IgD-negative memory B cell (primary cell): ENCODE results near the gene GMDS. TPM values are rescaled to one million over a fixed set of nuclear protein-coding genes. Genes with fewer than 3 reads are reported as not detected.

Experiments
- H3K27ac Mint-ChIP-seq, 3 donors: one replicate each; pipeline ENCODE4 v1.8.0; 2020 to 2022; ENCODE audit warnings: mild to moderate bottlenecking in 3 of 3, mixed read lengths in 3 of 3, moderate library complexity in 1 of 3
- H3K27me3 Mint-ChIP-seq: one replicate; pipeline ENCODE4 v1.8.0; 2021; ENCODE audit warnings: mixed read lengths
- H3K36me3 Mint-ChIP-seq: one replicate; pipeline ENCODE4 v1.8.0; 2020; ENCODE audit warnings: mild to moderate bottlenecking, mixed read lengths
- H3K4me1 Mint-ChIP-seq, 3 donors: one replicate each; pipeline ENCODE4 v1.8.0; 2020 to 2022; ENCODE audit warnings: mixed read lengths in 3 of 3, mild to moderate bottlenecking in 1 of 3
- H3K4me3 Mint-ChIP-seq, 4 donors: one replicate each; pipeline ENCODE4 v1.8.0; 2020 to 2022; ENCODE audit warnings: mild to moderate bottlenecking in 4 of 4, mixed read lengths in 4 of 4, moderate library complexity in 3 of 4
- H3K9me3 Mint-ChIP-seq, 3 donors: one replicate each; pipeline ENCODE4 v1.8.0; 2020 to 2021; ENCODE audit warnings: mixed read lengths in 3 of 3, mild to moderate bottlenecking in 1 of 3
- polyA plus RNA-seq: library from polyadenylated mRNA; unstranded; fragments of 300-500 nt; fragmentation: Illumina TruSeq; gene quantifications from one replicate; pipeline ENCODE4 v1.2.3, GENCODE V29; 2021

Gene GMDS
- polyA plus RNA-seq, 1 donor from 2014 or later = 17.0 TPM

- H3K4me1 Mint-ChIP-seq = peaks cover 2 to 8% (median 8%) of the 10 kb centered on the region in 3 donors
- no peaks in the 10 kb centered on the region for H3K9me3 Mint-ChIP-seq
- no peak overlapping the region for H3K27ac Mint-ChIP-seq
- H3K27me3 Mint-ChIP-seq = peaks cover 1% of the 10 kb centered on the region
- no peaks in the 10 kb centered on the region for H3K36me3 Mint-ChIP-seq
- H3K4me3 Mint-ChIP-seq = no peak overlapping the region
These were observed 60.5 kb downstream of the GMDS start for GRCh38 chr6:2184700-2185455.

- peaks cover 1% of the 10 kb centered on the region for H3K27me3 Mint-ChIP-seq
- peaks cover 0 to 3% (median 0%) of the 10 kb centered on the region in 3 donors for H3K9me3 Mint-ChIP-seq
- H3K4me1 Mint-ChIP-seq = peaks cover 2 to 8% (median 3%) of the 10 kb centered on the region in 3 donors
- no peak overlapping the region for H3K27ac Mint-ChIP-seq
- H3K36me3 Mint-ChIP-seq = peaks cover 2% of the 10 kb centered on the region
- no peak overlapping the region for H3K4me3 Mint-ChIP-seq
These were observed 61.7 kb downstream of the GMDS start for GRCh38 chr6:2183752-2184151.

- peaks cover 0 to 5% (median 2%) of the 10 kb centered on the region in 3 donors for H3K9me3 Mint-ChIP-seq
- peaks cover 2 to 8% (median 3%) of the 10 kb centered on the region in 3 donors for H3K4me1 Mint-ChIP-seq
- peaks cover 1% of the 10 kb centered on the region for H3K27me3 Mint-ChIP-seq
- peaks cover 2% of the 10 kb centered on the region for H3K36me3 Mint-ChIP-seq
- H3K4me3 Mint-ChIP-seq = no peak overlapping the region
- no peak overlapping the region for H3K27ac Mint-ChIP-seq
These were observed 62.2 kb downstream of the GMDS start for GRCh38 chr6:2183246-2183645.

GRCh38 chr6:2182251-2182650, 63.2 kb downstream of the GMDS start:
- Mint-ChIP-seq H3K36me3 (peaks cover 2% of the 10 kb centered on the region), H3K27ac (peak overlapping the region in 1 of 3 donors; percentile 3), H3K4me1 (peaks cover 2 to 9% (median 8%) of the 10 kb centered on the region in 3 donors), H3K4me3 (no peak overlapping the region), H3K27me3 (no peaks in the 10 kb centered on the region), H3K9me3 (peaks cover 2 to 13% (median 5%) of the 10 kb centered on the region in 3 donors)

- H3K27me3 Mint-ChIP-seq = no peaks in the 10 kb centered on the region
- no peak overlapping the region for H3K4me3 Mint-ChIP-seq
- no peak overlapping the region for H3K27ac Mint-ChIP-seq
- peaks cover 2 to 13% (median 5%) of the 10 kb centered on the region in 3 donors for H3K9me3 Mint-ChIP-seq
- peaks cover 5% of the 10 kb centered on the region for H3K36me3 Mint-ChIP-seq
- H3K4me1 Mint-ChIP-seq = peaks cover 2 to 9% (median 7%) of the 10 kb centered on the region in 3 donors
These were observed 63.8 kb downstream of the GMDS start for GRCh38 chr6:2181567-2181966.

GRCh38 chr6:2179950-2180349, 65.5 kb downstream of the GMDS start:
- Mint-ChIP-seq H3K27ac (no peak overlapping the region), H3K36me3 (peaks cover 6% of the 10 kb centered on the region), H3K9me3 (peaks cover 2 to 13% (median 5%) of the 10 kb centered on the region in 3 donors), H3K4me1 (peaks cover 2 to 12% (median 9%) of the 10 kb centered on the region in 3 donors), H3K4me3 (no peak overlapping the region), H3K27me3 (no peaks in the 10 kb centered on the region)

- H3K27ac Mint-ChIP-seq = no peak overlapping the region
- peaks cover 6% of the 10 kb centered on the region for H3K36me3 Mint-ChIP-seq
- no peak overlapping the region for H3K4me3 Mint-ChIP-seq
- H3K4me1 Mint-ChIP-seq = peaks cover 2 to 12% (median 9%) of the 10 kb centered on the region in 3 donors
- no peaks in the 10 kb centered on the region for H3K27me3 Mint-ChIP-seq
- peaks cover 2 to 13% (median 5%) of the 10 kb centered on the region in 3 donors for H3K9me3 Mint-ChIP-seq
These were observed 66.2 kb downstream of the GMDS start for GRCh38 chr6:2179241-2179640.

- no peak overlapping the region for H3K27ac Mint-ChIP-seq
- no peaks in the 10 kb centered on the region for H3K27me3 Mint-ChIP-seq
- H3K36me3 Mint-ChIP-seq = peaks cover 6% of the 10 kb centered on the region
- peaks cover 2 to 14% (median 9%) of the 10 kb centered on the region in 3 donors for H3K4me1 Mint-ChIP-seq
- peaks cover 2 to 13% (median 5%) of the 10 kb centered on the region in 3 donors for H3K9me3 Mint-ChIP-seq
- H3K4me3 Mint-ChIP-seq = no peak overlapping the region
These were observed 67.3 kb downstream of the GMDS start for GRCh38 chr6:2178125-2178524.

- Mint-ChIP-seq H3K27ac (no peak overlapping the region), H3K4me1 (peaks cover 5 to 14% (median 14%) of the 10 kb centered on the region in 3 donors), H3K4me3 (no peak overlapping the region), H3K9me3 (peaks cover 2 to 13% (median 5%) of the 10 kb centered on the region in 3 donors), H3K27me3 (no peaks in the 10 kb centered on the region), H3K36me3 (peaks cover 12% of the 10 kb centered on the region)
These were observed 69.6 kb downstream of the GMDS start for GRCh38 chr6:2175825-2176224.

- peaks cover 5 to 14% (median 12%) of the 10 kb centered on the region in 3 donors for H3K4me1 Mint-ChIP-seq
- no peaks in the 10 kb centered on the region for H3K27me3 Mint-ChIP-seq
- peaks cover 1 to 9% (median 5%) of the 10 kb centered on the region in 3 donors for H3K9me3 Mint-ChIP-seq
- H3K27ac Mint-ChIP-seq = no peak overlapping the region
- H3K4me3 Mint-ChIP-seq = no peak overlapping the region
- H3K36me3 Mint-ChIP-seq = peaks cover 10% of the 10 kb centered on the region
These were observed 72.0 kb downstream of the GMDS start for GRCh38 chr6:2173203-2173961.

GRCh38 chr6:2171728-2172127, 73.7 kb downstream of the GMDS start:
- Mint-ChIP-seq H3K4me1 (peaks cover 5 to 11% (median 8%) of the 10 kb centered on the region in 3 donors), H3K4me3 (no peak overlapping the region), H3K9me3 (no peaks in the 10 kb centered on the region), H3K36me3 (peaks cover 9% of the 10 kb centered on the region), H3K27ac (no peak overlapping the region), H3K27me3 (no peaks in the 10 kb centered on the region)

- Mint-ChIP-seq H3K4me1 (peaks cover 5 to 8% (median 5%) of the 10 kb centered on the region in 3 donors), H3K9me3 (peaks cover 0 to 6% (median 2%) of the 10 kb centered on the region in 3 donors), H3K27ac (no peak overlapping the region), H3K36me3 (peaks cover 10% of the 10 kb centered on the region), H3K4me3 (no peak overlapping the region), H3K27me3 (no peaks in the 10 kb centered on the region)
These were observed 76.9 kb downstream of the GMDS start for GRCh38 chr6:2168480-2168879.

- H3K27ac Mint-ChIP-seq = no peak overlapping the region
- H3K36me3 Mint-ChIP-seq = peaks cover 7% of the 10 kb centered on the region
- no peaks in the 10 kb centered on the region for H3K27me3 Mint-ChIP-seq
- H3K4me3 Mint-ChIP-seq = no peak overlapping the region
- H3K4me1 Mint-ChIP-seq = peaks cover 9 to 16% (median 12%) of the 10 kb centered on the region in 3 donors
- H3K9me3 Mint-ChIP-seq = peaks cover 0 to 6% (median 2%) of the 10 kb centered on the region in 3 donors
These were observed 78.7 kb downstream of the GMDS start for GRCh38 chr6:2166717-2167116.

GRCh38 chr6:2165286-2165685, 80.1 kb downstream of the GMDS start:
- H3K27me3 Mint-ChIP-seq = no peaks in the 10 kb centered on the region
- peaks cover 4% of the 10 kb centered on the region for H3K36me3 Mint-ChIP-seq
- no peak overlapping the region for H3K27ac Mint-ChIP-seq
- H3K4me1 Mint-ChIP-seq = peaks cover 6 to 14% (median 6%) of the 10 kb centered on the region in 3 donors
- no peak overlapping the region for H3K4me3 Mint-ChIP-seq
- peaks cover 0 to 6% (median 2%) of the 10 kb centered on the region in 3 donors for H3K9me3 Mint-ChIP-seq

- Mint-ChIP-seq H3K36me3 (peaks cover 4% of the 10 kb centered on the region), H3K4me1 (peaks cover 6 to 14% (median 6%) of the 10 kb centered on the region in 3 donors), H3K9me3 (peaks cover 0 to 6% (median 2%) of the 10 kb centered on the region in 3 donors), H3K27ac (no peak overlapping the region), H3K4me3 (no peak overlapping the region), H3K27me3 (no peaks in the 10 kb centered on the region)
These were observed 80.9 kb downstream of the GMDS start for GRCh38 chr6:2164481-2164880.
